Naive thymus-derived CD4-positive, alpha-beta T cell (primary cell): ENCODE measurements around the gene KIF16B. TPM values are rescaled to one million over a fixed set of nuclear protein-coding genes. Genes with fewer than 3 reads are reported as not detected.

Experiments used
- ATAC-seq: fragments of 150-1000 bp; cut with Tn5 transposase; 2 replicates; pipeline ENCODE4 v1.10.0; 2021; ENCODE audit warnings: mild to moderate bottlenecking, moderate library complexity
- CTCF ChIA-PET: fragments of 350-600 bp; sonication (Branson Sonifier 250); formaldehyde crosslinking; loops from one replicate; lab custom pipeline; 2021; ENCODE audit warnings: antibody characterized with exemption; lab: Charles Lee
- POLR2A ChIA-PET: fragments of 350-600 bp; sonication (Branson Sonifier 250); formaldehyde crosslinking; loops from one replicate; lab custom pipeline; 2021; ENCODE audit warnings: antibody characterized with exemption, inconsistent platforms; lab: Charles Lee
- DNase-seq, 9 donors: peaks; one replicate each; pipeline versions ENCODE4 v3.0.0 to v3.0.0-alpha.2; 2020 to 2022; ENCODE audit warnings: mixed read lengths in 1 of 9
- H3K27ac ChIP-seq: one replicate; pipeline ENCODE4 v1.7.0; 2013; ENCODE audit warnings: mild to moderate bottlenecking, low read depth, low read length, moderate library complexity
- H3K27me3 ChIP-seq, 2 donors: one replicate each; pipeline ENCODE4 v1.7.0; 2013; ENCODE audit warnings: low read length in 2 of 2, mild to moderate bottlenecking in 2 of 2, moderate library complexity in 2 of 2; ENCODE audit not compliant: control insufficient read depth in 2 of 2, insufficient read depth in 2 of 2
- H3K36me3 ChIP-seq, 3 experiments: 1 replicate in 2 of 3; 2 replicates in 1 of 3; pipeline ENCODE4 v1.7.0; 2013; ENCODE audit warnings: low read length in 3 of 3, mild to moderate bottlenecking in 3 of 3, moderate library complexity in 1 of 3; ENCODE audit not compliant: insufficient read depth in 3 of 3, control insufficient read depth in 2 of 3
- H3K4me1 ChIP-seq, 2 donors: one replicate each; pipeline ENCODE4 v1.7.0; 2013; ENCODE audit warnings: low read length in 2 of 2, mild to moderate bottlenecking in 2 of 2, moderate library complexity in 1 of 2; ENCODE audit not compliant: control insufficient read depth in 2 of 2, insufficient read depth in 2 of 2
- H3K4me3 ChIP-seq: 2 replicates; pipeline ENCODE4 v1.7.0; 2013; ENCODE audit warnings: mild to moderate bottlenecking, low read length
- H3K9me3 ChIP-seq, 3 experiments: 1 replicate in 2 of 3; 2 replicates in 1 of 3; pipeline ENCODE4 v1.7.0; 2013; ENCODE audit warnings: low read length in 3 of 3; ENCODE audit not compliant: control insufficient read depth in 2 of 3
- H3K27ac Mint-ChIP-seq, 9 donors: one replicate each; pipeline ENCODE4 v1.8.0; 2020 to 2022; ENCODE audit warnings: mixed read lengths in 9 of 9, mild to moderate bottlenecking in 8 of 9, moderate library complexity in 5 of 9, inconsistent platforms in 2 of 9
- H3K27me3 Mint-ChIP-seq, 5 donors: one replicate each; pipeline ENCODE4 v1.8.0; 2021 to 2022; ENCODE audit warnings: mixed read lengths in 5 of 5, mild to moderate bottlenecking in 1 of 5
- H3K36me3 Mint-ChIP-seq, 5 donors: one replicate each; pipeline ENCODE4 v1.8.0; 2020 to 2022; ENCODE audit warnings: mixed read lengths in 5 of 5, mild to moderate bottlenecking in 3 of 5, inconsistent platforms in 1 of 5
- H3K4me1 Mint-ChIP-seq, 7 donors: one replicate each; pipeline ENCODE4 v1.8.0; 2020 to 2022; ENCODE audit warnings: mixed read lengths in 7 of 7, mild to moderate bottlenecking in 3 of 7, inconsistent platforms in 1 of 7
- H3K4me3 Mint-ChIP-seq, 10 donors: one replicate each; pipeline ENCODE4 v1.8.0; 2020 to 2022; ENCODE audit warnings: mild to moderate bottlenecking in 10 of 10, mixed read lengths in 10 of 10, moderate library complexity in 6 of 10, inconsistent platforms in 2 of 10
- H3K9me3 Mint-ChIP-seq, 11 donors: one replicate each; pipeline ENCODE4 v1.8.0; 2020 to 2022; ENCODE audit warnings: mixed read lengths in 11 of 11, mild to moderate bottlenecking in 4 of 11, inconsistent platforms in 1 of 11, moderate library complexity in 1 of 11
- intact Hi-C, 2 donors: fragments of 100-400 bp; cut with micrococcal nuclease; formaldehyde crosslinking; loops; one replicate each; pipeline ENCODE4 v1.15.1; 2023
- polyA plus RNA-seq, 2 donors: library from polyadenylated mRNA; unstranded; fragments of 300-500 nt; fragmentation: Illumina TruSeq; gene quantifications; one replicate each; pipeline ENCODE4 v1.2.3, GENCODE V29; 2021
- total RNA-seq, 6 experiments: library from RNA in 5 of 6; stranded (reverse) in 5 of 6; gene quantifications; 1 replicate in 5 of 6; 2 replicates in 1 of 6; pipeline ENCODE4 v1.2.3 and lab custom pipeline; 2021 to 2026

KIF16B gene
- total and polyA plus RNA-seq, 7 experiments from 2014 or later: 6.0 to 13.7 (median 10.3) TPM

- H3K4me3 Mint-ChIP-seq: no peak overlapping the region
- no peaks in the 10 kb centered on the region for H3K4me1 ChIP-seq
- ChIA-PET POLR2A (no interaction called here), CTCF (no interaction called here)
- H3K4me1 Mint-ChIP-seq: no peaks in the 10 kb centered on the region
- H3K27me3 ChIP-seq: no peaks in the 10 kb centered on the region
- no peaks in the 10 kb centered on the region for H3K9me3 ChIP-seq
- intact Hi-C loops: loop anchor here in 1 of 2 donors (10.0 kb wide), 1 partner anchor 56 kb away; no protein-coding TSS in a partner anchor
- H3K27ac ChIP-seq: no peak overlapping the region
- H3K4me3 ChIP-seq: no peak overlapping the region
- peaks cover 0 to 3% (median 0%) of the 10 kb centered on the region in 11 donors for H3K9me3 Mint-ChIP-seq
- ATAC-seq (no peak), DNase-seq (no peak)
- H3K36me3 Mint-ChIP-seq: peaks cover 8 to 91% (median 79%) of the 10 kb centered on the region in 5 donors
- no peaks in the 10 kb centered on the region for H3K27me3 Mint-ChIP-seq
- H3K36me3 ChIP-seq: peaks cover 0 to 10% (median 0%) of the 10 kb centered on the region in 3 experiments
- H3K27ac Mint-ChIP-seq: no peak overlapping the region
These were observed 154.0 kb downstream of the KIF16B start for GRCh38 chr20:16419138-16419715.

- Mint-ChIP-seq H3K27ac (no peak overlapping the region), H3K36me3 (peaks cover 8 to 89% (median 78%) of the 10 kb centered on the region in 5 donors)
These were observed 154.6 kb downstream of the KIF16B start for GRCh38 chr20:16418616-16419015.

GRCh38 chr20:16417001-16417400 is 156.2 kb downstream of the KIF16B start:
- Histone ChIP-seq H3K4me3 (no peak overlapping the region), H3K36me3 (no peaks in the 10 kb centered on the region), H3K27me3 (no peaks in the 10 kb centered on the region), H3K9me3 (no peaks in the 10 kb centered on the region), H3K27ac (no peak overlapping the region), H3K4me1 (no peaks in the 10 kb centered on the region)
- intact Hi-C loops: loop anchor here in 1 of 2 donors (10.0 kb wide), 1 partner anchor 58 kb away; no protein-coding TSS in a partner anchor
- no peak for DNase-seq
- Mint-ChIP-seq H3K27ac (no peak overlapping the region), H3K27me3 (no peaks in the 10 kb centered on the region), H3K9me3 (peaks cover 0 to 2% (median 0%) of the 10 kb centered on the region in 11 donors), H3K4me3 (no peak overlapping the region), H3K4me1 (no peaks in the 10 kb centered on the region), H3K36me3 (peaks cover 7 to 89% (median 75%) of the 10 kb centered on the region in 5 donors)
- ChIA-PET CTCF (no interaction called here), POLR2A (no interaction called here)
- ATAC-seq: no peak

More at GRCh38 chr20:16418616-16419015, 154.6 kb downstream of the KIF16B start:
- Mint-ChIP-seq H3K4me3 (no peak overlapping the region), H3K4me1 (no peaks in the 10 kb centered on the region), H3K27me3 (no peaks in the 10 kb centered on the region), H3K9me3 (peaks cover 0 to 3% (median 0%) of the 10 kb centered on the region in 11 donors)
- no peaks in the 10 kb centered on the region for H3K4me1 ChIP-seq
- POLR2A ChIA-PET: no interaction called here
- H3K27ac ChIP-seq: no peak overlapping the region
- H3K27me3 ChIP-seq: no peaks in the 10 kb centered on the region
- CTCF ChIA-PET: no interaction called here
- H3K36me3 ChIP-seq: peaks cover 0 to 4% (median 0%) of the 10 kb centered on the region in 3 experiments
- ATAC-seq (no peak), DNase-seq (no peak)
- no peaks in the 10 kb centered on the region for H3K9me3 ChIP-seq
- no peak overlapping the region for H3K4me3 ChIP-seq
- intact Hi-C loops: loop anchor here in 1 of 2 donors (10.0 kb wide), 1 partner anchor 56 kb away; no protein-coding TSS in a partner anchor

- no peak overlapping the region for H3K27ac Mint-ChIP-seq
- CTCF ChIA-PET: no interaction called here
- no peak overlapping the region for H3K27ac ChIP-seq
These were observed 157.9 kb downstream of the KIF16B start for GRCh38 chr20:16415071-16416053.

DNA sequence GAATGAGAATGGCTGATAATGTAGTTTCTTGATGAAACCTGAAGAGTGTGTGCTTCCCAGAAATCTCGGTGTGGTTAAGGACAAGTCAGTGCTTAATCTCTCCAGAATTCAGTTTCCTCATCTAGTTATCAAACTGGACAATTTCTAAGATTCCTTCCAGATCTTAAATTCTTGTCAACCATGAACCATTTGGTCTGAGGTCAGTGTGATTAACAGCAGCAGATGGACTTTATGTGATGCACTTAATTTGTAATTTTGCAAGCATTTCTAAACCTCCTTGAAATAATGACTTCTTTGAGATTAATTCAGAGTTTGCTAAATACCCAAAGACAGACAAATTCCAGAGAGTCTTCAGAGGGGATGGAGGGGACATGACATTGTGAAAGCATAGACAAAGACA is 160.3 kb downstream of the KIF16B start:
- CTCF ChIA-PET: no interaction called here
- H3K36me3 ChIP-seq: no peaks in the 10 kb centered on the region
- H3K4me1 Mint-ChIP-seq: no peaks in the 10 kb centered on the region
- POLR2A ChIA-PET: no interaction called here
- ATAC-seq: no peak
- H3K9me3 ChIP-seq: no peaks in the 10 kb centered on the region
- peaks cover 11 to 80% (median 68%) of the 10 kb centered on the region in 5 donors for H3K36me3 Mint-ChIP-seq
- H3K9me3 Mint-ChIP-seq: peaks cover 0 to 8% (median 0%) of the 10 kb centered on the region in 11 donors
- intact Hi-C loops: loop anchor here in 1 of 2 donors (10.0 kb wide), 1 partner anchor 62 kb away; no protein-coding TSS in a partner anchor
- no peak overlapping the region for H3K4me3 Mint-ChIP-seq
- H3K4me3 ChIP-seq: no peak overlapping the region
- H3K27me3 ChIP-seq: no peaks in the 10 kb centered on the region
- no peak overlapping the region for H3K27ac ChIP-seq
- no peaks in the 10 kb centered on the region for H3K4me1 ChIP-seq
- H3K27ac Mint-ChIP-seq: no peak overlapping the region
- no peaks in the 10 kb centered on the region for H3K27me3 Mint-ChIP-seq
- DNase-seq: no peak

More at GRCh38 chr20:16415071-16416053, 157.9 kb downstream of the KIF16B start:
- Mint-ChIP-seq H3K27me3 (no peaks in the 10 kb centered on the region), H3K36me3 (peaks cover 13 to 84% (median 76%) of the 10 kb centered on the region in 5 donors), H3K4me1 (no peaks in the 10 kb centered on the region), H3K9me3 (peaks cover 0 to 8% (median 0%) of the 10 kb centered on the region in 11 donors), H3K4me3 (no peak overlapping the region)
- Histone ChIP-seq H3K4me1 (no peaks in the 10 kb centered on the region), H3K9me3 (no peaks in the 10 kb centered on the region), H3K36me3 (no peaks in the 10 kb centered on the region), H3K4me3 (no peak overlapping the region), H3K27me3 (no peaks in the 10 kb centered on the region)
- no peak for ATAC-seq
- POLR2A ChIA-PET: no interaction called here
- no peak for DNase-seq
- intact Hi-C loops: loop anchor here in 1 of 2 donors (10.0 kb wide), 1 partner anchor 59 kb away; no protein-coding TSS in a partner anchor

GRCh38 chr20:16411361-16411760 is 161.9 kb downstream of the KIF16B start:
- Mint-ChIP-seq H3K4me3 (no peak overlapping the region), H3K9me3 (peaks cover 0 to 8% (median 0%) of the 10 kb centered on the region in 11 donors), H3K36me3 (peaks cover 11 to 77% (median 59%) of the 10 kb centered on the region in 5 donors), H3K27me3 (no peaks in the 10 kb centered on the region), H3K27ac (no peak overlapping the region), H3K4me1 (no peaks in the 10 kb centered on the region)
- no peaks in the 10 kb centered on the region for H3K27me3 ChIP-seq
- peaks cover 0 to under 1% (median 0%) of the 10 kb centered on the region in 3 experiments for H3K36me3 ChIP-seq
- no peak overlapping the region for H3K4me3 ChIP-seq
- no peak for DNase-seq
- intact Hi-C loops: loop anchor here in 1 of 2 donors (10.0 kb wide), 1 partner anchor 63 kb away; no protein-coding TSS in a partner anchor
- no peak overlapping the region for H3K27ac ChIP-seq
- H3K4me1 ChIP-seq: no peaks in the 10 kb centered on the region
- CTCF ChIA-PET: no interaction called here
- H3K9me3 ChIP-seq: no peaks in the 10 kb centered on the region
- POLR2A ChIA-PET: no interaction called here
- ATAC-seq: no peak
